Astrocyte (in vitro differentiated cells and primary cell): Measurements from ENCODE around the gene C5orf15.

Experiments
- CTCF ChIP-seq: IDR thresholded peaks from 2 replicates; pipeline ENCODE4 v1.5.1; 2011; ENCODE audit warnings: low read depth, mild to moderate bottlenecking, inconsistent platforms, low read length, moderate library complexity; ENCODE audit not compliant: insufficient read depth
- EZH2 ChIP-seq: IDR thresholded peaks from 2 replicates; pipeline ENCODE4 v1.6.1; 2012; ENCODE audit warnings: mild to moderate bottlenecking, low read length, inconsistent platforms; ENCODE audit not compliant: insufficient read depth

DNA sequence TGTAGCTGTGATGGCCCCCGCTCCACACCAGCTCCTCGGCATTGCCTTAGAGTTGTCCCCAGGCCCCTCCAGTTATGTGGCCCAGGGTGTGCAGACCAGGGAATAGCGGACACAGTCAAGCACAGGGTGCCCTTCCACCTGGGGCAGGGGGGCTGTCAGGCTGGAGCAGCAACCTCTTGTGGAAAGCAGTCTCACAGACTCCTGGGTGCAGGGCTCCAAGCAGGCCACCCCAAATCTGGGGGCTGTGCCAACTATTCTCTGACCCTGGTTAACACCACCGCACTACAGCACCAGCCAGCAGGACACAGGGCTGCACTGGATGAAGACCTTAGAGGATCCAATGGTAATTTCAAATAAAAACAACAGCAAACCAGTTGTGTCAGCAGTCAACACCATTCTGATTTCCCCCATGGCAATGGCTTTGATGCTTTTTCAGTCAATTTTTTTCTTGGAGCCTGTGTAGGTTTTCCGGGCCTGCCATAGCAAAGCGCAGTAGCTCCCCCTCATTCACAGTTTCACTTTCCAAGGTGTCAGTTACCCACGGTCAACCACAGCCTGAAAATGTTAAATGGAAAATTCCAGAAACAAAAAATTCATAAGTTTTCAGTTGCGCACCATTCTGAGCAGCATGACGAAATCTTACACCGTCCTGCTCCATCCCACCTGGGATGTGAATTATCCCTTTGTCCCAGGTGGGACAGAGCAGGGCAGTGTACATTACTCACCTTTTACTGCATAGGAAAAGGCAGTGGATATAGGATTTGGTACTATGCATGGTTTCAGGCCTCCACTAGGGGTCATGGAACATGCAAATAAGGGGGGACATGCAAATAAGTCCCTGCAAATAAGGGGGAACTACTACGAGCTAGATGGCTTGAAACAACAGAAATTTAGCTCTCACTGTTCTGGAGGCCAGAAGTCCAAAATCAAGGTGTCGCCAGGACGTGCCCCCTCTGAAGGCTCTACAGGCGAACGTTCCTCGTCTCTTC lies 49.0 kb downstream of the C5orf15 start:
- TF ChIP-seq EZH2 (no peak), CTCF (no peak)
